ENCODE results near the gene SLC26A11. TPM values are rescaled to one million over a fixed set of nuclear protein-coding genes. Genes with fewer than 3 reads are reported as not detected.

Gene SLC26A11
- polyA plus RNA-seq, 2 of the 4 experiments (the other 2 are of a cell fraction): 8.3 to 13.7 TPM

GRCh38 chr17:80270104-80270503 is 49.9 kb downstream of the SLC26A11 start:
- Histone ChIP-seq H3K9me3 (0 out of 3 replicates have a peak, but pooled peaks cover 2% of the 10 kb centered on the region), H3K4me1 (no peaks in the 10 kb centered on the region), H3K4me2 (no peak overlapping the region), H3K4me3 (no peak overlapping the region), H3K27ac (peak overlapping the region in 1 of 2 experiments; percentile 1; a peak in 1 of 6 replicates)
- ChIA-PET CTCF (interaction anchor here (1.7 kb wide), 1 partner anchor 74 kb away, joined by 5 read pairs; no protein-coding TSS in a partner anchor), POLR2A (interaction anchor here (1.5 kb wide), 1 partner anchor 9 kb away, joined by 5 read pairs; the partner anchor contains the start of gene RNF213)
- WGBS (ENCODE audit: missing lambda C conversion rate): 98% methylated on average over 10 of the region's 10 CpGs
- FAIRE-seq: no peak
- TF ChIP-seq HOXB5 (CRISPR knock-in tag; IDR thresholded peaks at IDR 0.05) (no peak), GATA3 (IDR thresholded peaks at IDR 0.05; ENCODE audit: borderline replicate concordance) (no peak), RFX5 (IDR thresholded peaks at IDR 0.05) (no peak), CTCF (IDR thresholded peaks at IDR 0.05) (no peak), E2F6 (IDR thresholded peaks at IDR 0.05; ENCODE audit: borderline replicate concordance, low read depth) (no peak), RARB (CRISPR knock-in tag; IDR thresholded peaks at IDR 0.05) (no peak), ZSCAN20 (CRISPR knock-in tag; IDR thresholded peaks at IDR 0.05) (no peak), MYC (IDR thresholded peaks at IDR 0.05; ENCODE audit: borderline replicate concordance, low read length) (no peak), CBX8 (IDR thresholded peaks at IDR 0.05) (no peak), JUN (IDR thresholded peaks at IDR 0.05) (no peak), FOSB (CRISPR knock-in tag; IDR thresholded peaks at IDR 0.05) (no peak), EHMT2 (IDR thresholded peaks at IDR 0.05; ENCODE audit: low read depth) (no peak), ZFP36 (IDR thresholded peaks at IDR 0.05; ENCODE audit: borderline replicate concordance, partially characterized antibody) (no peak), FOXS1 (CRISPR knock-in tag; IDR thresholded peaks at IDR 0.05) (no peak), KDM5A (IDR thresholded peaks at IDR 0.05) (no peak), RCOR1 (IDR thresholded peaks at IDR 0.05; ENCODE audit: low read depth, low read length) (no peak), CHD2 (IDR thresholded peaks at IDR 0.05; ENCODE audit: low read length, partially characterized antibody) (no peak)
- TF ChIP-seq, protein P1, sequence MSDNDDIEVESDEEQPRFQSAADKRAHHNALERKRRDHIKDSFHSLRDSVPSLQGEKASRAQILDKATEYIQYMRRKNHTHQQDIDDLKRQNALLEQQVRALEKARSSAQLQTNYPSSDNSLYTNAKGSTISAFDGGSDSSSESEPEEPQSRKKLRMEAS (IDR thresholded peaks at IDR 0.05): no peak
- ATAC-seq: no peak
- DNase-seq (ENCODE audit: low read depth in 1 of 2, low spot score in 1 of 2): no peak

- Histone ChIP-seq H3K4me2 (no peak overlapping the region), H3K4me3 (no peak overlapping the region), H3K27ac (no peak overlapping the region), H3K4me1 (no peaks in the 10 kb centered on the region), H3K9me3 (0 out of 3 replicates have a peak, but pooled peaks cover 2% of the 10 kb centered on the region)
- DNase-seq (ENCODE audit: low read depth in 1 of 2, low spot score in 1 of 2) (peak; percentile 59 to 69), ATAC-seq (peak; percentile 58 to 80; a peak in 4 of 6 replicates), FAIRE-seq (no peak)
- ChIA-PET POLR2A (interaction anchor here (1.5 kb wide), 1 partner anchor 10 kb away, joined by 5 read pairs; the partner anchor contains the start of gene RNF213), CTCF (interaction anchor here (1.3 to 1.7 kb wide), 2 partner anchors 9 to 75 kb away, joined by 5 read pairs; no protein-coding TSS in a partner anchor)
- WGBS (ENCODE audit: missing lambda C conversion rate): 86% methylated on average over 4 of the region's 4 CpGs
- TF ChIP-seq TP53 (CRISPR knock-in tag; IDR thresholded peaks at IDR 0.05): no peak
- no peak for TF ChIP-seq ELK1 (IDR thresholded peaks at IDR 0.05; ENCODE audit: low read depth, low read length)
- no peak for TF ChIP-seq ZC3H11A (IDR thresholded peaks at IDR 0.05)
- no peak for TF ChIP-seq KDM1A (IDR thresholded peaks at IDR 0.05; ENCODE audit: low read depth)
- TF ChIP-seq, protein P2, sequence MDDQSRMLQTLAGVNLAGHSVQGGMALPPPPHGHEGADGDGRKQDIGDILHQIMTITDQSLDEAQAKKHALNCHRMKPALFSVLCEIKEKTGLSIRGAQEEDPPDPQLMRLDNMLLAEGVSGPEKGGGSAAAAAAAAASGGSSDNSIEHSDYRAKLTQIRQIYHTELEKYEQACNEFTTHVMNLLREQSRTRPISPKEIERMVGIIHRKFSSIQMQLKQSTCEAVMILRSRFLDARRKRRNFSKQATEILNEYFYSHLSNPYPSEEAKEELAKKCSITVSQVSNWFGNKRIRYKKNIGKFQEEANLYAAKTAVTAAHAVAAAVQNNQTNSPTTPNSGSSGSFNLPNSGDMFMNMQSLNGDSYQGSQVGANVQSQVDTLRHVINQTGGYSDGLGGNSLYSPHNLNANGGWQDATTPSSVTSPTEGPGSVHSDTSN (IDR thresholded peaks at IDR 0.05): peak; percentile 65; the same call in 1 of the 2 replicates
Measured at GRCh38 chr17:80270836-80271235, 50.6 kb downstream of the SLC26A11 start.

Measured in A549 (cell line).